WTC11 (cell line): ENCODE results near the gene ANO1. TPM values are rescaled to one million over a fixed set of nuclear protein-coding genes. Genes with fewer than 3 reads are reported as not detected.
A peak's percentile ranks its signal among the peaks of the same experiment; 100 is the strongest.

ENCODE experiments used
- ATAC-seq: fragments of 200-7000 bp; cut with Tn5 transposase; 2 replicates; pipeline ENCODE4 v1.10.0; 2021; ENCODE audit warnings: mild to moderate bottlenecking, moderate library complexity
- CTCF ChIA-PET: fragments of 300-600 bp; sonication (Branson Sonifier 250); formaldehyde crosslinking; loops from one replicate; lab custom pipeline; 2021; ENCODE audit warnings: antibody characterized with exemption; lab: Charles Lee
- POLR2A ChIA-PET: fragments of 350-600 bp; sonication (Branson Sonifier 250); formaldehyde crosslinking; loops from one replicate; lab custom pipeline; 2021; ENCODE audit warnings: antibody characterized with exemption; lab: Charles Lee
- DNase-seq: peaks from one replicate; pipeline ENCODE4 v3.0.0; 2021; ENCODE audit warnings: low spot score
- H3K27ac Mint-ChIP-seq: 2 replicates; pipeline ENCODE4 v1.8.0; 2021; ENCODE audit warnings: mixed read lengths
- H3K27me3 Mint-ChIP-seq: 2 replicates; pipeline ENCODE4 v1.8.0; 2021; ENCODE audit warnings: low read depth, mild to moderate bottlenecking, moderate library complexity, mixed read lengths
- H3K36me3 Mint-ChIP-seq: 2 replicates; pipeline ENCODE4 v1.8.0; 2021; ENCODE audit warnings: mixed read lengths
- H3K4me1 Mint-ChIP-seq: 2 replicates; pipeline ENCODE4 v1.8.0; 2022; ENCODE audit warnings: mixed read lengths
- H3K4me3 Mint-ChIP-seq: 2 replicates; pipeline ENCODE4 v1.8.0; 2021; ENCODE audit warnings: mild to moderate bottlenecking, moderate library complexity, mixed read lengths
- H3K9me3 Mint-ChIP-seq: 2 replicates; pipeline ENCODE4 v1.8.0; 2021; ENCODE audit warnings: mixed read lengths
- ATF3 ChIP-seq: sonication (generic); formaldehyde crosslinking; conservative IDR thresholded peaks from 2 replicates; pipeline ENCODE4 v1.8.1; 2022; ENCODE audit warnings: mild to moderate bottlenecking, missing genetic modification reagents
- CBFB ChIP-seq: sonication (generic); formaldehyde crosslinking; IDR thresholded peaks from 2 replicates; pipeline ENCODE4 v1.8.1; 2022; ENCODE audit warnings: mild to moderate bottlenecking, low read depth, missing genetic modification reagents
- E2F4 ChIP-seq: sonication (generic); formaldehyde crosslinking; IDR thresholded peaks from 2 replicates; pipeline ENCODE4 v1.8.1; 2022; ENCODE audit warnings: low read depth, mild to moderate bottlenecking, moderate library complexity, missing genetic modification reagents, borderline replicate concordance
- ELF4 ChIP-seq: sonication (generic); formaldehyde crosslinking; IDR thresholded peaks from 2 replicates; pipeline ENCODE4 v1.8.1; 2022; ENCODE audit warnings: low read depth, mild to moderate bottlenecking, moderate library complexity, missing genetic modification reagents
- FOXP4 ChIP-seq: sonication (generic); formaldehyde crosslinking; IDR thresholded peaks from 2 replicates; pipeline ENCODE4 v1.8.0; 2022; ENCODE audit warnings: mild to moderate bottlenecking, missing genetic modification reagents
- GRHL2 ChIP-seq: fragments of 250-450 bp; sonication (Bioruptor Pico); IDR thresholded peaks from 2 replicates; pipeline ENCODE4 v1.8.0; 2022; ENCODE audit warnings: mild to moderate bottlenecking, moderate library complexity; ENCODE audit not compliant: insufficient replicate concordance, severe bottlenecking
- HMGA2 ChIP-seq: fragments of 250-450 bp; sonication (Bioruptor Pico); IDR thresholded peaks from 2 replicates; pipeline ENCODE4 v1.4.0; 2021; ENCODE audit warnings: mild to moderate bottlenecking, moderate library complexity
- JAZF1 ChIP-seq: fragments of 250-450 bp; sonication (Bioruptor Pico); IDR thresholded peaks from 2 replicates; pipeline ENCODE4 v1.9.0; 2021; ENCODE audit warnings: moderate library complexity, mild to moderate bottlenecking, inconsistent platforms
- NFATC4 ChIP-seq: fragments of 250-450 bp; sonication (Bioruptor Pico); IDR thresholded peaks from 2 replicates; pipeline ENCODE4 v1.9.0; 2021; ENCODE audit warnings: mild to moderate bottlenecking
- NR1H2 ChIP-seq: sonication (generic); formaldehyde crosslinking; IDR thresholded peaks from 2 replicates; pipeline ENCODE4 v1.9.0; 2021; ENCODE audit warnings: mild to moderate bottlenecking, moderate library complexity, missing genetic modification reagents
- SMAD3 ChIP-seq: sonication (generic); formaldehyde crosslinking; IDR thresholded peaks from 2 replicates; pipeline ENCODE4 v1.8.0; 2022; ENCODE audit warnings: missing genetic modification reagents, mild to moderate bottlenecking, borderline replicate concordance
- TEAD1 ChIP-seq: sonication (generic); formaldehyde crosslinking; IDR thresholded peaks from 2 replicates; pipeline ENCODE4 v1.8.0; 2022; ENCODE audit warnings: mild to moderate bottlenecking, missing genetic modification reagents
- TEAD4 ChIP-seq: sonication (generic); formaldehyde crosslinking; IDR thresholded peaks from 2 replicates; pipeline ENCODE4 v1.8.0; 2022; ENCODE audit warnings: mild to moderate bottlenecking, missing genetic modification reagents
- ZNF121 ChIP-seq: sonication (generic); formaldehyde crosslinking; IDR thresholded peaks from 2 replicates; pipeline ENCODE4 v1.8.0; 2023; ENCODE audit warnings: missing genetic modification reagents
- ZNF423 ChIP-seq: fragments of 250-450 bp; sonication (Bioruptor Pico); IDR thresholded peaks from 2 replicates; pipeline ENCODE4 v2.1.2; 2022; ENCODE audit warnings: mild to moderate bottlenecking, moderate library complexity
- ZNF532 ChIP-seq: fragments of 250-450 bp; sonication (Bioruptor Pico); IDR thresholded peaks from 2 replicates; pipeline ENCODE4 v1.9.0; 2021; ENCODE audit warnings: mild to moderate bottlenecking, borderline replicate concordance
- total RNA-seq: library from RNA; stranded (reverse); gene quantifications from 3 replicates; pipeline ENCODE4 v1.2.3, GENCODE V29; 2021
- TF ChIP-seq, protein P1 (sequence below): fragments of 200-600 bp; IDR thresholded peaks from 2 replicates; pipeline ENCODE4 v1.8.0; 2022; ENCODE audit warnings: antibody characterized with exemption
- TF ChIP-seq, protein P2 (sequence below): sonication (generic); formaldehyde crosslinking; IDR thresholded peaks from 2 replicates; pipeline ENCODE4 v1.8.0; 2022; ENCODE audit warnings: missing genetic modification reagents
- TF ChIP-seq, protein P3 (sequence below): sonication (generic); formaldehyde crosslinking; IDR thresholded peaks from 2 replicates; pipeline ENCODE4 v1.8.1; 2023; ENCODE audit warnings: mild to moderate bottlenecking, moderate library complexity, missing genetic modification reagents
- TF ChIP-seq, protein P4 (sequence below): sonication (generic); formaldehyde crosslinking; IDR thresholded peaks from 2 replicates; pipeline ENCODE4 v1.8.0; 2023; ENCODE audit warnings: missing genetic modification reagents

The ANO1 gene
- total RNA-seq, 1 experiment from 2014 or later = 4.1 TPM

GRCh38 chr11:70191495-70192140 is 113.5 kb downstream of the ANO1 start:
- H3K36me3 Mint-ChIP-seq = no peaks in the 10 kb centered on the region
- TF ChIP-seq GRHL2 (no peak), TEAD4 (CRISPR knock-in tag) (no peak), HMGA2 (CRISPR knock-in tag) (no peak), NFATC4 (CRISPR knock-in tag) (no peak), ZNF532 (CRISPR knock-in tag) (no peak), E2F4 (CRISPR knock-in tag) (no peak), ATF3 (CRISPR knock-in tag) (no peak), ELF4 (no peak), NR1H2 (CRISPR knock-in tag) (no peak), ZNF121 (CRISPR knock-in tag) (peak; percentile 83), JAZF1 (CRISPR knock-in tag) (no peak), FOXP4 (CRISPR knock-in tag) (no peak), SMAD3 (CRISPR knock-in tag) (no peak), TEAD1 (CRISPR knock-in tag) (no peak), ZNF423 (CRISPR knock-in tag) (no peak), CBFB (CRISPR knock-in tag) (no peak)
- TF ChIP-seq, protein P1, sequence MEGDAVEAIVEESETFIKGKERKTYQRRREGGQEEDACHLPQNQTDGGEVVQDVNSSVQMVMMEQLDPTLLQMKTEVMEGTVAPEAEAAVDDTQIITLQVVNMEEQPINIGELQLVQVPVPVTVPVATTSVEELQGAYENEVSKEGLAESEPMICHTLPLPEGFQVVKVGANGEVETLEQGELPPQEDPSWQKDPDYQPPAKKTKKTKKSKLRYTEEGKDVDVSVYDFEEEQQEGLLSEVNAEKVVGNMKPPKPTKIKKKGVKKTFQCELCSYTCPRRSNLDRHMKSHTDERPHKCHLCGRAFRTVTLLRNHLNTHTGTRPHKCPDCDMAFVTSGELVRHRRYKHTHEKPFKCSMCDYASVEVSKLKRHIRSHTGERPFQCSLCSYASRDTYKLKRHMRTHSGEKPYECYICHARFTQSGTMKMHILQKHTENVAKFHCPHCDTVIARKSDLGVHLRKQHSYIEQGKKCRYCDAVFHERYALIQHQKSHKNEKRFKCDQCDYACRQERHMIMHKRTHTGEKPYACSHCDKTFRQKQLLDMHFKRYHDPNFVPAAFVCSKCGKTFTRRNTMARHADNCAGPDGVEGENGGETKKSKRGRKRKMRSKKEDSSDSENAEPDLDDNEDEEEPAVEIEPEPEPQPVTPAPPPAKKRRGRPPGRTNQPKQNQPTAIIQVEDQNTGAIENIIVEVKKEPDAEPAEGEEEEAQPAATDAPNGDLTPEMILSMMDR = peak; percentile 92
- TF ChIP-seq, protein P2, sequence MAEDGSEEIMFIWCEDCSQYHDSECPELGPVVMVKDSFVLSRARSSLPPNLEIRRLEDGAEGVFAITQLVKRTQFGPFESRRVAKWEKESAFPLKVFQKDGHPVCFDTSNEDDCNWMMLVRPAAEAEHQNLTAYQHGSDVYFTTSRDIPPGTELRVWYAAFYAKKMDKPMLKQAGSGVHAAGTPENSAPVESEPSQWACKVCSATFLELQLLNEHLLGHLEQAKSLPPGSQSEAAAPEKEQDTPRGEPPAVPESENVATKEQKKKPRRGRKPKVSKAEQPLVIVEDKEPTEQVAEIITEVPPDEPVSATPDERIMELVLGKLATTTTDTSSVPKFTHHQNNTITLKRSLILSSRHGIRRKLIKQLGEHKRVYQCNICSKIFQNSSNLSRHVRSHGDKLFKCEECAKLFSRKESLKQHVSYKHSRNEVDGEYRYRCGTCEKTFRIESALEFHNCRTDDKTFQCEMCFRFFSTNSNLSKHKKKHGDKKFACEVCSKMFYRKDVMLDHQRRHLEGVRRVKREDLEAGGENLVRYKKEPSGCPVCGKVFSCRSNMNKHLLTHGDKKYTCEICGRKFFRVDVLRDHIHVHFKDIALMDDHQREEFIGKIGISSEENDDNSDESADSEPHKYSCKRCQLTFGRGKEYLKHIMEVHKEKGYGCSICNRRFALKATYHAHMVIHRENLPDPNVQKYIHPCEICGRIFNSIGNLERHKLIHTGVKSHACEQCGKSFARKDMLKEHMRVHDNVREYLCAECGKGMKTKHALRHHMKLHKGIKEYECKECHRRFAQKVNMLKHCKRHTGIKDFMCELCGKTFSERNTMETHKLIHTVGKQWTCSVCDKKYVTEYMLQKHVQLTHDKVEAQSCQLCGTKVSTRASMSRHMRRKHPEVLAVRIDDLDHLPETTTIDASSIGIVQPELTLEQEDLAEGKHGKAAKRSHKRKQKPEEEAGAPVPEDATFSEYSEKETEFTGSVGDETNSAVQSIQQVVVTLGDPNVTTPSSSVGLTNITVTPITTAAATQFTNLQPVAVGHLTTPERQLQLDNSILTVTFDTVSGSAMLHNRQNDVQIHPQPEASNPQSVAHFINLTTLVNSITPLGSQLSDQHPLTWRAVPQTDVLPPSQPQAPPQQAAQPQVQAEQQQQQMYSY (CRISPR knock-in tag) = no peak
- TF ChIP-seq, protein P3, sequence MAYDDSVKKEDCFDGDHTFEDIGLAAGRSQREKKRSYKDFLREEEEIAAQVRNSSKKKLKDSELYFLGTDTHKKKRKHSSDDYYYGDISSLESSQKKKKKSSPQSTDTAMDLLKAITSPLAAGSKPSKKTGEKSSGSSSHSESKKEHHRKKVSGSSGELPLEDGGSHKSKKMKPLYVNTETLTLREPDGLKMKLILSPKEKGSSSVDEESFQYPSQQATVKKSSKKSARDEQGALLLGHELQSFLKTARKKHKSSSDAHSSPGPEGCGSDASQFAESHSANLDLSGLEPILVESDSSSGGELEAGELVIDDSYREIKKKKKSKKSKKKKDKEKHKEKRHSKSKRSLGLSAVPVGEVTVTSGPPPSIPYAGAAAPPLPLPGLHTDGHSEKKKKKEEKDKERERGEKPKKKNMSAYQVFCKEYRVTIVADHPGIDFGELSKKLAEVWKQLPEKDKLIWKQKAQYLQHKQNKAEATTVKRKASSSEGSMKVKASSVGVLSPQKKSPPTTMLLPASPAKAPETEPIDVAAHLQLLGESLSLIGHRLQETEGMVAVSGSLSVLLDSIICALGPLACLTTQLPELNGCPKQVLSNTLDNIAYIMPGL (CRISPR knock-in tag) = peak; percentile 51; the same call in 1 of the 2 replicates
- TF ChIP-seq, protein P4, sequence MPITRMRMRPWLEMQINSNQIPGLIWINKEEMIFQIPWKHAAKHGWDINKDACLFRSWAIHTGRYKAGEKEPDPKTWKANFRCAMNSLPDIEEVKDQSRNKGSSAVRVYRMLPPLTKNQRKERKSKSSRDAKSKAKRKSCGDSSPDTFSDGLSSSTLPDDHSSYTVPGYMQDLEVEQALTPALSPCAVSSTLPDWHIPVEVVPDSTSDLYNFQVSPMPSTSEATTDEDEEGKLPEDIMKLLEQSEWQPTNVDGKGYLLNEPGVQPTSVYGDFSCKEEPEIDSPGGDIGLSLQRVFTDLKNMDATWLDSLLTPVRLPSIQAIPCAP (CRISPR knock-in tag) = no peak
- TF ChIP-seq, all 79 proteins: peak for 3
- ATAC-seq (peak; percentile 94), DNase-seq (peak; percentile 93)
- no peak overlapping the region for H3K4me3 Mint-ChIP-seq
- CTCF ChIA-PET = interaction anchor here (0.6 to 2.1 kb wide), 40 partner anchors 9 to 299 kb away, joined by 3 to 23 read pairs (median 5); no protein-coding TSS in a partner anchor
- H3K4me1 Mint-ChIP-seq = peaks cover 3% of the 10 kb centered on the region
- no peaks in the 10 kb centered on the region for H3K27me3 Mint-ChIP-seq
- H3K27ac Mint-ChIP-seq = no peak overlapping the region
- POLR2A ChIA-PET = no interaction called here
- H3K9me3 Mint-ChIP-seq = no peaks in the 10 kb centered on the region; the same call in 1 of the 2 replicates
